IMR-90 (cell line): ENCODE measurements around the gene PCARE. TPM values are rescaled to one million over a fixed set of nuclear protein-coding genes. Genes with fewer than 3 reads are reported as not detected.
A peak's percentile ranks its signal among the peaks of the same experiment; 100 is the strongest.

Experiments used
- ATAC-seq: fragments of 200-7000 bp; cut with Tn5 transposase; 2 replicates; pipeline ENCODE4 v1.9.1; 2020; ENCODE audit warnings: low read depth, mild to moderate bottlenecking, moderate library complexity
- BruUV-seq: library from RNA; stranded (reverse); fragments of 400-500 nt; replicated peaks from 2 replicates; lab custom pipeline; 2021; lab: Mats Ljungman, UMichigan
- CTCF ChIA-PET: fragments of 300-600 bp; formaldehyde crosslinking; extraction: SDS; loops from one replicate; lab custom pipeline; 2021; ENCODE audit warnings: antibody characterized with exemption; lab: Yijun Ruan, JAX
- POLR2A ChIA-PET: fragments of 300-600 bp; sonication (Branson Sonifier 250); formaldehyde crosslinking; loops from one replicate; lab custom pipeline; 2022; ENCODE audit warnings: antibody characterized with exemption; ENCODE audit not compliant: unreplicated experiment; lab: Charles Lee
- DNase-seq: peaks from one replicate; pipeline ENCODE4 v3.0.0; 2013
- H2AFZ ChIP-seq: replicated peaks from 2 replicates; pipeline ENCODE3; 2013; ENCODE audit warnings: low read length, mild to moderate bottlenecking; ENCODE audit not compliant: poor library complexity
- H2AK5ac ChIP-seq: 2 replicates; pipeline ENCODE4 v1.6.1; 2013; ENCODE audit warnings: low read depth, low read length, inconsistent platforms
- H2AK9ac ChIP-seq: replicated peaks from 2 replicates; pipeline ENCODE3; 2013; ENCODE audit warnings: mild to moderate bottlenecking, low read depth, low read length, moderate library complexity; ENCODE audit not compliant: poor library complexity
- H2BK120ac ChIP-seq: 2 replicates; pipeline ENCODE4 v1.6.1; 2013; ENCODE audit warnings: low read depth, low read length, inconsistent platforms
- H2BK15ac ChIP-seq: 3 replicates; pipeline ENCODE4 v1.6.1; 2013; ENCODE audit warnings: low read depth, low read length, inconsistent platforms
- H2BK20ac ChIP-seq: 2 replicates; pipeline ENCODE4 v1.6.1; 2013; ENCODE audit warnings: low read depth, mild to moderate bottlenecking, inconsistent platforms, low read length, moderate library complexity
- H2BK5ac ChIP-seq: 2 replicates; pipeline ENCODE4 v1.6.1; 2013; ENCODE audit warnings: mild to moderate bottlenecking, low read depth, low read length, inconsistent platforms; ENCODE audit not compliant: poor library complexity, severe bottlenecking
- H3K14ac ChIP-seq: replicated peaks from 2 replicates; pipeline ENCODE4 v1.6.1; 2013; ENCODE audit warnings: low read depth, low read length, inconsistent platforms
- H3K18ac ChIP-seq: 2 replicates; pipeline ENCODE4 v1.6.1; 2013; ENCODE audit warnings: low read depth, low read length, control low read depth
- H3K23ac ChIP-seq: 2 replicates; pipeline ENCODE4 v1.6.1; 2013; ENCODE audit warnings: low read depth, low read length, inconsistent platforms
- H3K27ac ChIP-seq: 2 replicates; pipeline ENCODE4 v1.5.1; 2013; ENCODE audit warnings: mild to moderate bottlenecking, control low read depth, low read length; ENCODE audit not compliant: insufficient read depth
- H3K27me3 ChIP-seq: 2 replicates; pipeline ENCODE4 v1.6.1; 2013; ENCODE audit warnings: low read length; ENCODE audit not compliant: control insufficient read depth, insufficient read depth
- H3K36me3 ChIP-seq: 2 replicates; pipeline ENCODE4 v1.6.1; 2013; ENCODE audit warnings: low read length, mixed read lengths; ENCODE audit not compliant: control insufficient read depth, insufficient read depth
- H3K4ac ChIP-seq: 2 replicates; pipeline ENCODE4 v1.6.1; 2013; ENCODE audit warnings: low read depth, low read length, inconsistent platforms
- H3K4me1 ChIP-seq: 2 replicates; pipeline ENCODE4 v1.6.1; 2013; ENCODE audit warnings: low read length, mixed read lengths; ENCODE audit not compliant: control insufficient read depth, insufficient read depth
- H3K4me2 ChIP-seq: 2 replicates; pipeline ENCODE4 v1.6.1; 2013; ENCODE audit warnings: low read depth, mild to moderate bottlenecking, control low read depth, low read length, moderate library complexity
- H3K4me3 ChIP-seq: 2 replicates; pipeline ENCODE4 v1.5.1; 2013; ENCODE audit warnings: low read depth, mild to moderate bottlenecking, control low read depth, low read length, moderate library complexity; ENCODE audit not compliant: insufficient read depth
- H3K56ac ChIP-seq: 2 replicates; pipeline ENCODE4 v1.6.1; 2013; ENCODE audit warnings: low read length, inconsistent platforms; ENCODE audit not compliant: insufficient read depth; ENCODE audit errors: extremely low read depth
- H3K79me1 ChIP-seq, 2 experiments: 2 replicates each; pipeline ENCODE4 v1.6.1; 2013; ENCODE audit warnings: low read length in 2 of 2, inconsistent platforms in 1 of 2, low read depth in 1 of 2
- H3K9ac ChIP-seq: 2 replicates; pipeline ENCODE4 v1.6.1; 2013; ENCODE audit warnings: low read depth, low read length, control low read depth
- H3K9me1 ChIP-seq: 2 replicates; pipeline ENCODE4 v1.6.1; 2013; ENCODE audit warnings: low read length, inconsistent platforms; ENCODE audit not compliant: insufficient read depth
- H3K9me3 ChIP-seq: 2 replicates; pipeline ENCODE4 v1.6.1; 2013; ENCODE audit warnings: low read length; ENCODE audit not compliant: control insufficient read depth, insufficient read depth
- H4K20me1 ChIP-seq: 2 replicates; pipeline ENCODE4 v1.6.1; 2013; ENCODE audit warnings: low read length, inconsistent platforms; ENCODE audit not compliant: insufficient read depth
- H4K5ac ChIP-seq: 2 replicates; pipeline ENCODE4 v1.6.1; 2013; ENCODE audit warnings: mild to moderate bottlenecking, low read depth, low read length, control low read depth
- H4K8ac ChIP-seq, 2 experiments: 2 replicates each; pipeline ENCODE4 v1.6.1; 2013; ENCODE audit warnings: low read depth in 2 of 2, low read length in 2 of 2, control low read depth in 1 of 2, inconsistent platforms in 1 of 2
- H4K91ac ChIP-seq: 2 replicates; pipeline ENCODE4 v1.6.1; 2013; ENCODE audit warnings: low read depth, low read length, inconsistent platforms; ENCODE audit not compliant: insufficient read depth
- BHLHE40 ChIP-seq: fragments of 150-350 bp; IDR thresholded peaks from 2 replicates; pipeline ENCODE4 v1.6.1; 2016; ENCODE audit warnings: mild to moderate bottlenecking, low read depth, low read length
- CEBPB ChIP-seq: IDR thresholded peaks from 2 replicates; pipeline ENCODE4 v1.6.1; 2012; ENCODE audit warnings: low read depth, low read length, improper control_type of control experiment
- CTCF ChIP-seq: conservative IDR thresholded peaks from 2 replicates; pipeline ENCODE4 v1.5.1; 2012; ENCODE audit warnings: mild to moderate bottlenecking, low read depth, low read length, improper control_type of control experiment
- ELK1 ChIP-seq: fragments of 150-350 bp; IDR thresholded peaks from 2 replicates; pipeline ENCODE4 v1.6.1; 2016; ENCODE audit warnings: low read depth, mild to moderate bottlenecking, low read length, moderate library complexity, borderline replicate concordance
- FOS ChIP-seq: fragments of 150-350 bp; IDR thresholded peaks from 2 replicates; pipeline ENCODE4 v1.6.1; 2016; ENCODE audit warnings: low read depth, low read length
- MAZ ChIP-seq: IDR thresholded peaks from 2 replicates; pipeline ENCODE4 v1.6.1; 2012; ENCODE audit warnings: low read depth, mild to moderate bottlenecking, low read length, improper control_type of control experiment, moderate library complexity, borderline replicate concordance
- MXI1 ChIP-seq: IDR thresholded peaks from 2 replicates; pipeline ENCODE4 v1.6.1; 2012; ENCODE audit warnings: low read depth, mild to moderate bottlenecking, low read length, moderate library complexity, borderline replicate concordance
- RAD21 ChIP-seq: IDR thresholded peaks from 2 replicates; pipeline ENCODE4 v1.6.1; 2012; ENCODE audit warnings: low read length, improper control_type of control experiment
- RCOR1 ChIP-seq: IDR thresholded peaks from 2 replicates; pipeline ENCODE4 v1.6.1; 2012; ENCODE audit warnings: mild to moderate bottlenecking, low read length, improper control_type of control experiment; ENCODE audit not compliant: insufficient replicate concordance
- SMC3 ChIP-seq: fragments of 150-350 bp; IDR thresholded peaks from 2 replicates; pipeline ENCODE4 v1.6.1; 2016; ENCODE audit warnings: low read depth, mild to moderate bottlenecking, antibody characterized with exemption, low read length, moderate library complexity
- WGBS, 2 experiments: methylation state at CpG; one replicate each; pipeline versions ENCODE4 v1.1.5 to v1.1.7; 2013; ENCODE audit warnings: missing lambda C conversion rate in 2 of 2; ENCODE audit not compliant: insufficient read length in 1 of 2; ENCODE audit errors: extremely low coverage in 2 of 2; 5-methylcytosine and 5-hydroxymethylcytosine counted together
- dilution Hi-C: fragments of 300-500 bp; cut with HindIII; formaldehyde crosslinking; loops from one replicate; pipeline ENCODE4 v1.14.3; 2018; ENCODE audit warnings: low sequenced_read_pairs; ENCODE audit not compliant: unreplicated experiment
- in situ Hi-C: fragments of 300-500 bp; cut with MboI; formaldehyde crosslinking; loops from 3 replicates; pipeline ENCODE4 v1.14.3; 2019; ENCODE audit warnings: low sequenced_read_pairs, inconsistent platforms, mixed read lengths
- intact Hi-C: fragments of 100-400 bp; cut with micrococcal nuclease; formaldehyde crosslinking; loops from 2 replicates; pipeline ENCODE4 v1.10.0; 2022
- polyA plus RNA-seq, 3 experiments: library from polyadenylated mRNA; depleted of rRNA; stranded (reverse); fragments of >200 nt; gene quantifications; 2 replicates each; pipeline ENCODE4 v1.2.3, GENCODE V29; 2012; ENCODE audit warnings: low replicate concordance in 1 of 3
- total RNA-seq: library from RNA; depleted of rRNA; stranded (reverse); fragments of >200 nt; gene quantifications from 2 replicates; pipeline ENCODE4 v1.2.3, GENCODE V29; 2012
- TF ChIP-seq, protein P1 (sequence below): fragments of 150-350 bp; IDR thresholded peaks from 2 replicates; pipeline ENCODE4 v1.6.1; 2017; ENCODE audit warnings: mild to moderate bottlenecking, antibody characterized with exemption, low read length, low read depth

The PCARE gene
- total and polyA plus RNA-seq, 2 of the 4 experiments (the other 2 are of a cell fraction), result not detected

DNA sequence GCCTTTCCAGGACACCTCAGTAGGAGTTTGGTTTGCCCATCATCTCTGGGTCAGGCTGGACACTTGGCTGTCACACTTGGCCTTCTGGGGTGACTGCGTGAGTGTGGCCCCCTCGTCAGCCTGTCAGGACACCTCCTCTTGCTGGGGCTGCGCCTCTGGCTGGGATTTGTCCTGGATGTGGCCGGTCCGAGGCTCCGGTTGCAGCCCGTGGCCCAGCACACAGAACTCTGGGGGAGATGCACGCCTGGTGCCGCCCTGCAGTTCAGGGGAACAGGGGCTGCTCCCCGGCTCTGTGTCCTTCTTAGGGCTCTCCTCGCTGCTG, 9.6 kb downstream of the PCARE start:
- CTCF ChIA-PET, result interaction anchor here (1.1 kb wide), 1 partner anchor 66 kb away, joined by 3 read pairs; no protein-coding TSS in a partner anchor

More for the DNA sequence above, 9.6 kb downstream of the PCARE start:
- H2BK5ac ChIP-seq, result no peak overlapping the region
- no peaks in the 10 kb centered on the region for H3K9me3 ChIP-seq
- in situ Hi-C loops (no loop called here), intact Hi-C loops (no loop called here), dilution Hi-C loops (no loop called here)
- WGBS, 2 experiments, result 87% methylated on average over 8 of the region's 11 CpGs; no CpG with 5 or more reads in 1 of the 2 experiments
- DNase-seq (no peak), ATAC-seq (no peak)
- H3K9me1 ChIP-seq, result no peaks in the 10 kb centered on the region
- H4K91ac ChIP-seq, result no peak overlapping the region
- POLR2A ChIA-PET, result no interaction called here
- no peaks in the 10 kb centered on the region for H3K79me1 ChIP-seq
- no peak overlapping the region for H3K56ac ChIP-seq
- H2AK9ac ChIP-seq, result no peak overlapping the region
- H3K9ac ChIP-seq, result no peak overlapping the region
- no TSS peak for BruUV-seq
- H2AFZ ChIP-seq, result peak overlapping the region; percentile 6
- no peak overlapping the region; the same call in 1 of the 2 replicates for H2BK120ac ChIP-seq
- H3K27ac ChIP-seq, result no peak overlapping the region
- H2BK20ac ChIP-seq, result no peak overlapping the region
- H3K18ac ChIP-seq, result no peak overlapping the region
- H3K27me3 ChIP-seq, result peaks cover 8% of the 10 kb centered on the region
- H4K20me1 ChIP-seq, result no peaks in the 10 kb centered on the region
- no peak overlapping the region for H2AK5ac ChIP-seq
- peaks cover 7% of the 10 kb centered on the region; the same call in 1 of the 2 replicates for H3K4me1 ChIP-seq
- H3K23ac ChIP-seq, result no peak overlapping the region
- no peak overlapping the region for H2BK15ac ChIP-seq
- no peak overlapping the region for H3K4me2 ChIP-seq
- no peak overlapping the region for H3K4me3 ChIP-seq
- H3K36me3 ChIP-seq, result no peaks in the 10 kb centered on the region
- H3K14ac ChIP-seq, result no peak overlapping the region
- no peak for TF ChIP-seq ELK1
- TF ChIP-seq MXI1, result no peak
- no peak for TF ChIP-seq RAD21
- no peak for TF ChIP-seq BHLHE40
- TF ChIP-seq RCOR1, result no peak
- TF ChIP-seq, protein P1, sequence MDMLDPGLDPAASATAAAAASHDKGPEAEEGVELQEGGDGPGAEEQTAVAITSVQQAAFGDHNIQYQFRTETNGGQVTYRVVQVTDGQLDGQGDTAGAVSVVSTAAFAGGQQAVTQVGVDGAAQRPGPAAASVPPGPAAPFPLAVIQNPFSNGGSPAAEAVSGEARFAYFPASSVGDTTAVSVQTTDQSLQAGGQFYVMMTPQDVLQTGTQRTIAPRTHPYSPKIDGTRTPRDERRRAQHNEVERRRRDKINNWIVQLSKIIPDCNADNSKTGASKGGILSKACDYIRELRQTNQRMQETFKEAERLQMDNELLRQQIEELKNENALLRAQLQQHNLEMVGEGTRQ, result no peak
- TF ChIP-seq CTCF, result no peak
- no peak for TF ChIP-seq FOS
- TF ChIP-seq SMC3, result no peak
- TF ChIP-seq MAZ, result no peak
- no peak for TF ChIP-seq CEBPB
- H4K8ac ChIP-seq, result no peak overlapping the region
- no peak overlapping the region for H4K5ac ChIP-seq
- H3K4ac ChIP-seq, result no peak overlapping the region
